ENCODE measurements around the gene TEC.

The TEC gene

GRCh38 chr4:48116582-48116981 lies 153.1 kb downstream of the TEC start:
- no peak for DNase-seq

- DNase-seq = no peak
These were observed 155.2 kb downstream of the TEC start for GRCh38 chr4:48114412-48114811.

GRCh38 chr4:48112017-48112667 lies 157.5 kb downstream of the TEC start:
- DNase-seq = peak; percentile 22

- DNase-seq = no peak
These were observed 159.1 kb downstream of the TEC start for GRCh38 chr4:48110452-48110978.

- DNase-seq = peak; percentile 68
These were observed 160.0 kb downstream of the TEC start for GRCh38 chr4:48109413-48110263.

- no peak for DNase-seq
These were observed 161.1 kb downstream of the TEC start for GRCh38 chr4:48108309-48109073.

GRCh38 chr4:48105230-48105629 lies 164.4 kb downstream of the TEC start:
- DNase-seq = no peak

- no peak for DNase-seq
These were observed 166.0 kb downstream of the TEC start for GRCh38 chr4:48103483-48104139.

GRCh38 chr4:48102303-48102702 lies 167.3 kb downstream of the TEC start:
- no peak for DNase-seq

GRCh38 chr4:48100256-48100655 lies 169.4 kb downstream of the TEC start:
- DNase-seq = no peak

- no peak for DNase-seq
These were observed 174.2 kb downstream of the TEC start for GRCh38 chr4:48095441-48095840.

GRCh38 chr4:48093991-48094416 lies 175.6 kb downstream of the TEC start:
- no peak for DNase-seq

GRCh38 chr4:48090621-48091020 lies 179.0 kb downstream of the TEC start:
- DNase-seq = no peak

GRCh38 chr4:48085821-48086589 lies 183.6 kb downstream of the TEC start:
- DNase-seq = no peak
